BJ (cell line): ENCODE data around the gene CHGA. TPM values are rescaled to one million over a fixed set of nuclear protein-coding genes. Genes with fewer than 3 reads are reported as not detected.

Experiments used
- CTCF ChIA-PET: fragments of 350-600 bp; formaldehyde crosslinking; extraction: SDS; loops from one replicate; lab custom pipeline; 2021; ENCODE audit warnings: antibody characterized with exemption, inconsistent platforms; lab: Yijun Ruan, JAX
- POLR2A ChIA-PET: fragments of 300-600 bp; sonication (Branson Sonifier 250); formaldehyde crosslinking; extraction: SDS; loops from one replicate; lab custom pipeline; 2021; ENCODE audit warnings: antibody characterized with exemption; lab: Charles Lee
- DNase-seq: peaks from one replicate; pipeline ENCODE4 v3.0.0-alpha.2; 2011; ENCODE audit warnings: low read depth
- H3K27me3 ChIP-seq: 2 replicates; pipeline ENCODE4 v1.6.0; 2011; ENCODE audit warnings: low read length; ENCODE audit not compliant: control insufficient read depth, insufficient read depth
- H3K36me3 ChIP-seq: 2 replicates; pipeline ENCODE4 v1.5.1; 2011; ENCODE audit warnings: low read length; ENCODE audit not compliant: control insufficient read depth, insufficient read depth
- H3K4me3 ChIP-seq: 2 replicates; pipeline ENCODE4 v1.5.1; 2011; ENCODE audit warnings: low read depth, mild to moderate bottlenecking, control low read depth, low read length
- polyA plus RNA-seq: library from polyadenylated mRNA; depleted of rRNA; stranded (reverse); fragments of >200 nt; gene quantifications from 2 replicates; pipeline ENCODE4 v1.2.3, GENCODE V29; 2011
- TF ChIP-seq, protein P1 (sequence below): IDR thresholded peaks from 2 replicates; pipeline ENCODE4 v1.5.1; 2011; ENCODE audit warnings: low read depth, mild to moderate bottlenecking, control low read depth, inconsistent platforms, low read length, moderate library complexity; ENCODE audit not compliant: insufficient read depth

The CHGA gene
- polyA plus RNA-seq, 1 experiment, result not detected

DNA sequence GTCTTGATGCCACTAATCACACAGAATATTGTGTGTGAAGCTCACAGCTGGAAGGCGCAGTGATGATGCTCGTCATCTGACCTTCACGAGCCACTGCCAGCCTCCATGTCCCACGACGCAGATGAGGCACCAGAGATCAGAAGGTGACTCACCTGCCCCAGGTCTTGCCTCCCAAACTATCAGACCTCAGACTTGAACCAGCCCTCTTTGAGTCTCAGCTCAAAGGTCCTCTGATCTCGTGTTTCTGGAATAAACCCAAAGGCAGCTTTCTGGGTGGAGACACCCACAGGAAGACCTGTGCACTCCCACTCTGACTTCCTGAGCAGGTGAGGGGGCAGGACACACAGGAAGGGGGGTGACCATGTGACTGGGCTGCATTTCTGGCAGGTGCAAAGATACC lies 19.6 kb upstream of the CHGA start:
- DNase-seq, result no peak
- no peaks in the 10 kb centered on the region for H3K36me3 ChIP-seq
- CTCF ChIA-PET, result no interaction called here
- POLR2A ChIA-PET, result no interaction called here
- TF ChIP-seq, protein P1, sequence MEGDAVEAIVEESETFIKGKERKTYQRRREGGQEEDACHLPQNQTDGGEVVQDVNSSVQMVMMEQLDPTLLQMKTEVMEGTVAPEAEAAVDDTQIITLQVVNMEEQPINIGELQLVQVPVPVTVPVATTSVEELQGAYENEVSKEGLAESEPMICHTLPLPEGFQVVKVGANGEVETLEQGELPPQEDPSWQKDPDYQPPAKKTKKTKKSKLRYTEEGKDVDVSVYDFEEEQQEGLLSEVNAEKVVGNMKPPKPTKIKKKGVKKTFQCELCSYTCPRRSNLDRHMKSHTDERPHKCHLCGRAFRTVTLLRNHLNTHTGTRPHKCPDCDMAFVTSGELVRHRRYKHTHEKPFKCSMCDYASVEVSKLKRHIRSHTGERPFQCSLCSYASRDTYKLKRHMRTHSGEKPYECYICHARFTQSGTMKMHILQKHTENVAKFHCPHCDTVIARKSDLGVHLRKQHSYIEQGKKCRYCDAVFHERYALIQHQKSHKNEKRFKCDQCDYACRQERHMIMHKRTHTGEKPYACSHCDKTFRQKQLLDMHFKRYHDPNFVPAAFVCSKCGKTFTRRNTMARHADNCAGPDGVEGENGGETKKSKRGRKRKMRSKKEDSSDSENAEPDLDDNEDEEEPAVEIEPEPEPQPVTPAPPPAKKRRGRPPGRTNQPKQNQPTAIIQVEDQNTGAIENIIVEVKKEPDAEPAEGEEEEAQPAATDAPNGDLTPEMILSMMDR, result no peak
- H3K27me3 ChIP-seq, result peaks cover 6% of the 10 kb centered on the region
- no peak overlapping the region for H3K4me3 ChIP-seq

DNA sequence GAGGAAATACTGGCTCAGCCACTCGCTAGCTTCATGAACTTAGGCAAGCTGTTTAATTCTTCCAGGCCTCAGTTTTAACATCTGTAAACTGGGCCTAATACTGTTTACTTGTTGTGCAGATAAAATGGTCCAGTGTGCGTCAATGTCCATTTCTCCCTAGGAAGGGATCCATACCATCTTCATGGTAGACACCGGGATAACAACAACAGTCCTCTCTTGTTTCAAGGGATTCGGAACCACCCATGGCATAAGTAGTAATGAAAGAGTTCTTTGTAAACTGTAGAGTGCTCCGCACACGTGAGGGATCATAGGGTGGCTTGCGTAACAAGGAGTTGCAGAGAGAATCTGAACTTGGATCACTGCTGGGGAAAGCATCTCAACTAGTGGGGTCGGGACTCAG lies 17.3 kb upstream of the CHGA start:
- no peaks in the 10 kb centered on the region for H3K36me3 ChIP-seq
- peaks cover 6% of the 10 kb centered on the region for H3K27me3 ChIP-seq
- POLR2A ChIA-PET, result no interaction called here
- CTCF ChIA-PET, result no interaction called here
- no peak for DNase-seq
- H3K4me3 ChIP-seq, result no peak overlapping the region
- TF ChIP-seq, protein P1, result no peak

DNA sequence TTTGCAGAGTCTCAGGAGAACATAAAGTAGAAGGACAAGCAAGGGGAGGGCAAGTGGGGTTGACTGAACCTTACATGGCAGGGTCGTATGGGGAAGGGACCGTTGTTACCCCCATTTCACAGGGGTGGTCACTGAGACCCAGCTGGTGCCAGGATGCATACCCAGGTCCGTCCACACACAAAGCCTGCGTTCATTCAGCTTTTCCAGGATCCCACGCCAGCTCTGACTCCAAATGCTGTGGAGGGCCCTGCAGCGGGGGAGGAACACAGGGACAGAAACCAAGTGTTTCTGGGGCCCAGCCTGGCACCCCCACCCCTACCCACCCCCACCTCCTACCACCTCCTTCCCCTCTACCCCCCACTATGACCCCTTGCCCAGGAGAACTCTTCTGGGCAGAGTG lies 16.5 kb upstream of the CHGA start:
- Histone ChIP-seq H3K4me3 (no peak overlapping the region), H3K36me3 (no peaks in the 10 kb centered on the region), H3K27me3 (peaks cover 6% of the 10 kb centered on the region)
- POLR2A ChIA-PET, result no interaction called here
- TF ChIP-seq, protein P1, result no peak
- DNase-seq, result no peak
- CTCF ChIA-PET, result no interaction called here

DNA sequence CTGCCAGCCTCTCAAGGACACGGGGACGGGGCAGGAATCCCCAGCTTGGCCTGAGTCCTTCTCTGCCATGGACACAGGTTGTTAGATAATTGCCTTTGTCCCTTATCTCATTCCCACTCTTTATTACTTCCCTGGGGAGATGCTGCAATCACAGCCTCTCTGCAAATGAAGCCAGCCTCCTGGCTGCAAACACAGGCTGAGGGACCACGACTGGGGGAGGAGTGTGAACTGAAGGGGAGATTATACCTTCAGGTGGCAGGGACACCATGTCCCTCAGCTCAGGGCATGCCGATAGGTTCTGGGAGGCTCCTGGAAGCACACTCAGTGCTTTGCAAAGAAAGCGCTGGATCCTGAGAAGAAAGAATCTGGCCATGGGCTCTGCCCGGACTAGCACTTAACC lies 16.1 kb upstream of the CHGA start:
- no peak for DNase-seq
- CTCF ChIA-PET, result no interaction called here
- H3K4me3 ChIP-seq, result no peak overlapping the region
- no peaks in the 10 kb centered on the region for H3K36me3 ChIP-seq
- POLR2A ChIA-PET, result no interaction called here
- TF ChIP-seq, protein P1, result no peak
- H3K27me3 ChIP-seq, result peaks cover 6% of the 10 kb centered on the region

DNA sequence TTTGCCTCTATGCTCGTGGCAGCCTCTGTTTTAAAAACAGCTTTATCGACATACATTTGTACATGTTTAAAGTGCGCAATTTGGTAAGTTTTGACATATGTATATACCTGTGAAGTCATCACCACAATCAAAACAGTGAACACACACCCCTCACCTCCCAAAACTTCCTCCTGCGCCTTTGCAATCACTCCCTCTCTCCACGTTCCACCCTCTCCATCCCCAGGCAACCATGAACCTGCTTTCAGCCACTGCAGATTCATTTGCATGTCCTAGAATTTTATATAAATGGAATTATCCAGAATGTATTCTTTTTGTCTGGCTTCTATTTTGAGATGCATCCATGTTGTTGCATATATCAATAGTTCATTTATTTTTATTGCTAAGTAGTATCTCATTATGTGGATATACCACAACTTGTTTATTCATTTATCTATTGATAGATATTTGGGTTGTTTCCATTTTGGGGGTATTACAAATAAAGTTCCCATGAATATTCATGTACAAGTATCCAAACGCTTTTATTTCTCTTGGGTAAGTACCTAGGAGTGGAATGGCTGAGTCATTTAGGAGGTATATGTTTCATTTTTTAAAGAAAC lies 15.5 kb upstream of the CHGA start:
- Histone ChIP-seq H3K36me3 (no peaks in the 10 kb centered on the region), H3K27me3 (peaks cover 6% of the 10 kb centered on the region), H3K4me3 (no peak overlapping the region)
- ChIA-PET POLR2A (no interaction called here), CTCF (no interaction called here)
- TF ChIP-seq, protein P1, result no peak
- DNase-seq, result no peak
